HG02571 (cell line): Measurements from ENCODE around the gene PSAP.
"Not testable (repeated sequence)": the region's sequence is repeated elsewhere in the genome, so short reads cannot be mapped to it uniquely, and the experiment has no call there.

Source experiments
- ATAC-seq: cut with Tn5 transposase; IDR thresholded peaks from one replicate; pipeline ENCODE4 v1.9.1; 2021; ENCODE audit warnings: mild to moderate bottlenecking, moderate library complexity; ENCODE audit not compliant: unreplicated experiment

PSAP gene

GRCh38 chr10:71874680-71875354 lies 23.8 kb upstream of the PSAP start:
- ATAC-seq, result not testable (repeated sequence)

- peak; percentile 95 for ATAC-seq
These were observed 22.6 kb upstream of the PSAP start for GRCh38 chr10:71873582-71874211.

GRCh38 chr10:71869601-71870000 lies 18.6 kb upstream of the PSAP start:
- not testable (repeated sequence) for ATAC-seq

DNA sequence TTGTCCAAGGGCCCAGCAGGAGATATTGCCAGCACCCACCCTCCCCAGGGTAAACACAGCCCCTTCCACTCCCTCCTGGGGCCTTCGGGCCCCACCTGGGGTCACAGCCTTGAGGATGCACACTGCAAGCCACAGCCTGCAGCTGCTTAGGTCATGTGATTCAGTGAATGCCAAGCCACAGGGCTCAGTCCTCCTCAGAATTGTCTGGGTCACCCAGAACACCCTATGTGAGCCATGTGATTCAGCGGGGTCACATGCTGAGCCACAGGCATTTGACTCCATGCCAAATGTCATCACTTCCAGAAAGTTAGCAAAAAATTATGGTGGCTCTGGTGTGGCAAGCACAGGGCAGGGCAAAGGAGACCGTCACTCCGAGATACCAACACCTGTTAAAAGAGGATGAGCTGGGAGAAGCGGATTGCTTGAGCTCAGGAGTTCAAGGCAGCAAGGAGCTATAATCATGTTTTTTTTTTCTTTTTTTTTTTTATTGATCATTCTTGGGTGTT lies 17.2 kb upstream of the PSAP start:
- ATAC-seq, result no peak

DNA sequence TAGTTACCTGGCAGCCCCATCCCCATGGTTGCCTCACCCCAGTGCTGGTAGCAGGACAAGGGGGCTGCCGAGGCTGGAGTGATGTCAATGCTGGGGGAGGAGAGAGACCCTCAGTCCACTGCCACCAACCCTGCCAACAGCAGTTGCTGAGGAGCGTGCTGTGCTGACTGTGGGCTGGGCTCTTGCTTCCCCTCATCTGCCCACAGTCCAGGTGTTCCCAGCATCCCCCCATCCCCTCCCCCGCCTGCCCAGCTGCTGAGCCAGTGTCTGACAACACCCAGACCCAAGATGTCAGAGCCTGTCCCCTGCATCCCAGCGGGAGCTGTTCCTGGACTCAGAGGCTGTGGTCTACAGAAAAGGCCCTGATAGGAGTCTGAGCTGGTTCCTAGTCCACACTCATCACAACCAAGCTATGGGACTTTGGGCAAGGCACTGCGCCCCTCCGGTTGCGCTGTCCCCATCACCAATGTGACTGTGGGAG lies 14.6 kb upstream of the PSAP start:
- ATAC-seq, result no peak

GRCh38 chr10:71864911-71865361 lies 13.9 kb upstream of the PSAP start:
- no peak for ATAC-seq

- ATAC-seq, result no peak
These were observed 12.2 kb upstream of the PSAP start for GRCh38 chr10:71863203-71863602.

GRCh38 chr10:71860243-71861029 lies 9.4 kb upstream of the PSAP start:
- ATAC-seq, result peak; percentile 57

GRCh38 chr10:71857934-71858890 lies 7.2 kb upstream of the PSAP start:
- ATAC-seq, result no peak

GRCh38 chr10:71856619-71857018 lies 5.6 kb upstream of the PSAP start:
- no peak for ATAC-seq

- no peak for ATAC-seq
These were observed 3.0 kb upstream of the PSAP start for GRCh38 chr10:71854031-71854430.

GRCh38 chr10:71852355-71852937 lies 1.4 kb upstream of the PSAP start:
- no peak for ATAC-seq

GRCh38 chr10:71851465-71852095 lies 529 bp upstream of the PSAP start:
- ATAC-seq, result peak; percentile 20

- ATAC-seq, result no peak
These were observed 869 bp downstream of the PSAP start for GRCh38 chr10:71850021-71850742.

- no peak for ATAC-seq
These were observed 1.6 kb downstream of the PSAP start for GRCh38 chr10:71849461-71849908.

GRCh38 chr10:71848325-71849275 lies 2.5 kb downstream of the PSAP start:
- no peak for ATAC-seq

DNA sequence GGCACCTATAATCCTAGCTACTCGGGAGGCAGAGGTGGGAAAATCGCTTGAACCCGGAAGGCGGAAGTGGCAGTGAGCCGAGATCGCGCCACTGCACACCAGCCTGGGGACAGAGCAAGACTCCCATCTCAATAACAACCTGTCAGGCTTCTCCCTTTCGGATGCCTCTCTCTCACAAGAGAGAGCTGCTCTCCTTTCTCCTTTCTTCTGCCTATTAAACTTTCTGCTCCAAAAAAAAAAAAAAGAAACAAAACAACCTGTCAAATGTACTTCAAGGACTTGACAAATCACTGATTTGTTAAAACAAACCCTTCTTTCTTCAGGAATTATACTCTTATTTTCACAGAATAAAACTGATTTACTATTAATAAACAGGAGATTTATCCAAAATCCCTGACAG lies 3.6 kb downstream of the PSAP start:
- no peak for ATAC-seq

DNA sequence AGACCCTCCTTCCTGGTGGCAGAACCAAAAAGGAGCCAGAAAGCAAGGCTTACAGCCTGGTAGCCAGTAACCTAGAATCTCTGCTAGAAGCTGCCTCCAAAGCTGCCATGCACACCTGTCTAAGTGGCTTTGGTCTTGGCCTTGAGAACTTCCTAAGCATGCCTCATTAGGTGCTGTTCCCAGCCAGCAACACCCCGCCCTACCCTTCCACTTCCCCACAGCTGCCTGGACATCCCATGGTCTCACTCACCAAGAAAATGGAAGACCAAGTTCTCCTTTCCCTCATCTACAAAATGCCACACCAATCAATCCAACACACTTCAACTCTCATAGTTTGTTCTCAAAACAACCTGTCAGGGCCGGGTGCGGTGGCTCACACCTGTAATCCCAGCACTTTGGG lies 4.2 kb downstream of the PSAP start:
- no peak for ATAC-seq
